Spleen (tissue), 11 donors: ENCODE measurements around the gene IFI35. TPM values are rescaled to one million over a fixed set of nuclear protein-coding genes. Genes with fewer than 3 reads are reported as not detected.
"Not testable (repeated sequence)": the region's sequence is repeated elsewhere in the genome, so short reads cannot be mapped to it uniquely, and the experiment has no call there.

Source experiments
- DNase-seq: peaks from one replicate; pipeline ENCODE4 v3.0.0-alpha.2; 2020
- H3K27ac ChIP-seq, 8 donors: fragments of 200-600 bp; sonication (generic) in 7 of 8; 1 replicate in 4 of 8; 2 replicates in 4 of 8; pipeline versions ENCODE4 v1.5.0 to v1.8.0; 2016 to 2021; ENCODE audit warnings: inconsistent platforms in 4 of 8, mild to moderate bottlenecking in 4 of 8, moderate library complexity in 1 of 8
- H3K27me3 ChIP-seq, 7 donors: fragments of 200-600 bp; sonication (generic) in 6 of 7; replicated peaks in 1 of 7; 1 replicate in 4 of 7; 2 replicates in 3 of 7; pipeline versions ENCODE4 v1.5.0 to v1.8.0; 2016 to 2021; ENCODE audit warnings: inconsistent platforms in 3 of 7, mild to moderate bottlenecking in 1 of 7
- H3K36me3 ChIP-seq, 6 donors: fragments of 200-600 bp; sonication (generic) in 5 of 6; 1 replicate in 4 of 6; 2 replicates in 2 of 6; pipeline versions ENCODE4 v1.5.0 to v1.8.0; 2016 to 2021; ENCODE audit warnings: inconsistent platforms in 2 of 6
- H3K4me1 ChIP-seq, 6 donors: fragments of 200-600 bp; sonication (generic) in 5 of 6; 1 replicate in 3 of 6; 2 replicates in 3 of 6; pipeline versions ENCODE4 v1.5.0 to v1.8.0; 2016 to 2021; ENCODE audit warnings: inconsistent platforms in 3 of 6
- H3K4me3 ChIP-seq, 8 donors: fragments of 200-600 bp; sonication (generic) in 7 of 8; 1 replicate in 4 of 8; 2 replicates in 4 of 8; pipeline versions ENCODE4 v1.5.0 to v1.8.0; 2016 to 2021; ENCODE audit warnings: inconsistent platforms in 4 of 8, mild to moderate bottlenecking in 4 of 8, moderate library complexity in 2 of 8
- H3K9me3 ChIP-seq, 8 donors: fragments of 200-600 bp; sonication (generic) in 7 of 8; 1 replicate in 4 of 8; 2 replicates in 4 of 8; pipeline versions ENCODE4 v1.5.0 to v1.8.0; 2016 to 2021; ENCODE audit warnings: inconsistent platforms in 4 of 8
- CTCF ChIP-seq, 11 experiments: fragments of 200-600 bp in 7 of 11; fragments of 450-650 bp in 4 of 11; sonication (generic) in 4 of 11; IDR thresholded peaks in 8 of 11; conservative IDR thresholded peaks in 3 of 11; 1 replicate in 7 of 11; 2 replicates in 4 of 11; pipeline versions ENCODE4 v1.4.0 to v1.8.0; 2016 to 2021; ENCODE audit warnings: antibody characterized with exemption in 11 of 11, inconsistent platforms in 4 of 11, mild to moderate bottlenecking in 1 of 11
- POLR2A ChIP-seq, 3 donors: fragments of 450-650 bp; IDR thresholded peaks; one replicate each; pipeline ENCODE4 v1.5.1; 2017; ENCODE audit warnings: antibody characterized with exemption in 3 of 3, mild to moderate bottlenecking in 1 of 3
- POLR2AphosphoS5 ChIP-seq, 3 donors: sonication (generic); formaldehyde crosslinking; IDR thresholded peaks; one replicate each; pipeline ENCODE4 v1.5.1; 2017; ENCODE audit warnings: antibody characterized with exemption in 3 of 3
- WGBS, 5 donors: extraction: QIAGEN DNeasy Blood & Tissue Kit in 3 of 5; methylation state at CpG; one replicate each; pipeline versions ENCODE4 v1.1.5 to v1.1.7; 2013 to 2018; 5-methylcytosine and 5-hydroxymethylcytosine counted together
- intact Hi-C: fragments of 100-400 bp; cut with DNase I; formaldehyde crosslinking; loops from one replicate; pipeline ENCODE4 v1.15.0; 2023; ENCODE audit warnings: low total_unique reads
- polyA plus RNA-seq, 3 donors: library from polyadenylated mRNA; stranded (reverse); fragments of 200-250 nt; gene quantifications; one replicate each; pipeline ENCODE4 v1.2.1, GENCODE V29; 2013
- total RNA-seq, 7 donors: library from RNA; depleted of rRNA in 3 of 7; stranded (reverse); fragments of >200 nt in 3 of 7; fragmentation: NEBNext Ultra II Directional in 4 of 7; extraction: Animal tissue kit (Norgen Biotek cat#: 25700) in 4 of 7; gene quantifications; one replicate each; pipeline versions ENCODE4 v1.1.0 to v1.2.1, GENCODE V29; 2016 to 2021
- donor health status: healthy with polysubstance abuse.
- donor health status: DM: no; HTN: no; CAD: no; lungs with moderate emphysema.
- donor health status: DM: no; HTN: no; CAD: no.
- donor health status: Bipolar disorder and iron deficiency.
- donor health status: healthy.
- donor health status: DM: no; HTN: no; CAD: no.
- donor health status: DM: yes; HTN: yes; CAD: no.

Gene IFI35
- total and polyA plus RNA-seq, 10 donors, result 38.0 to 64.8 (median 49.9) TPM

DNA sequence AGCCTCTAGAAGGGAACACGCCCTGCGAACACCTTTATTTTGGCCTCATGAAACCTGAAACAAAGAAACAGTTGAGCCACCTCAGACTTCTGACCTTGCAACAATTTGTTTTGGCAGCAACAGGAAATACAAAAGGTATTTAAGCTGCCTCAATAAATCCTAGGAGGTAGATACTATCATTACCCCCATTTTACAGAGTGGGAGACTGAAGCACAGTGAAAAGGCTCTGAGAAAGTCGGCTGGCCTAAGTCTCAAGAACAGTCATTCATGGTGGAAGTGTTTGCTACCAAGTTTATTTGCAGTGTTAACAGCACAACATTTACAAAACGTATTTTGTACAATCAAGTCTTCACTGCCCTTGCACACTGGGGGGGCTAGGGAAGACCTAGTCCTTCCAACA, 37.4 kb downstream of the IFI35 start:
- Histone ChIP-seq H3K4me3 (no peak overlapping the region), H3K36me3 (peaks cover 0 to 40% (median 0%) of the 10 kb centered on the region in 6 donors), H3K27ac (no peak overlapping the region), H3K27me3 (no peaks in the 10 kb centered on the region), H3K9me3 (no peaks in the 10 kb centered on the region), H3K4me1 (no peaks in the 10 kb centered on the region)
- intact Hi-C loops, result no loop called here
- no peak for DNase-seq
- WGBS, 5 donors, result 92 to 96% (median 95%) methylated on average over 4 of the region's 4 CpGs
- TF ChIP-seq CTCF (IDR thresholded peaks at IDR 0.05 in 8 of 11, conservative IDR thresholded peaks at IDR 0.05 in 3 of 11) (no peak), POLR2A (IDR thresholded peaks at IDR 0.05) (no peak), POLR2AphosphoS5 (IDR thresholded peaks at IDR 0.05) (no peak)

GRCh38 chr17:43051969-43052368, 45.4 kb downstream of the IFI35 start:
- DNase-seq, result no peak
- 89 to 100% (median 94%) methylated on average over 1 of the region's 1 CpG for WGBS, 5 donors
- Histone ChIP-seq H3K9me3 (no peaks in the 10 kb centered on the region), H3K4me1 (no peaks in the 10 kb centered on the region), H3K4me3 (no peak overlapping the region), H3K27me3 (no peaks in the 10 kb centered on the region), H3K27ac (no peak overlapping the region), H3K36me3 (peaks cover 0 to 96% (median 0%) of the 10 kb centered on the region in 6 donors)
- intact Hi-C loops, result no loop called here
- TF ChIP-seq POLR2AphosphoS5 (IDR thresholded peaks at IDR 0.05) (no peak), POLR2A (IDR thresholded peaks at IDR 0.05) (no peak), CTCF (IDR thresholded peaks at IDR 0.05 in 8 of 11, conservative IDR thresholded peaks at IDR 0.05 in 3 of 11) (no peak)

GRCh38 chr17:43053008-43053407, 46.4 kb downstream of the IFI35 start:
- H3K4me3 ChIP-seq, DNase-seq, H3K9me3 ChIP-seq, intact Hi-C loops, H3K27ac ChIP-seq, H3K27me3 ChIP-seq, H3K4me1 ChIP-seq: not testable (repeated sequence)
- peaks cover 0 to 89% (median 0%) of the 10 kb centered on the region in 6 donors for H3K36me3 ChIP-seq
- WGBS, 5 donors, result 95 to 100% (median 97%) methylated on average over 7 of the region's 7 CpGs

DNA sequence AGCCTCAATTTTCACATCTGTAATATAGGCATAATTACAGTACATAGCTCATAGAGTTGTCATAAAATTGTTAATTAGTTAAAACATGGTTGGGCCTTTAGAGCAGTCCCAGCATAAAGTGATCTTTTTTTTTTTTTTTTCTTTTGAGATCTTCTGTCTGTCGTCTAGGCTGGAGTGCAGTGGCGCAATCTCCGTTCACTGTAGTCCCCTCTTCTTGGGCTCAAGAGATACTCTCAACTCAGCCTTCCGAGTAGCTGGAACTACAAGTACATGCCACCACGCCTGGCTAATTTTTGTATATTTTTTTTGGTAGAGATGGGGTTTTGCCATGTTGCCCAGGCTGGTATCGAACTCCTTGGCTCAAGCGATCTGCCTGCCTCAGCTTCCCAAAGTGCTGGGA, 49.5 kb downstream of the IFI35 start:
- Histone ChIP-seq H3K27me3 (no peaks in the 10 kb centered on the region), H3K4me1 (no peaks in the 10 kb centered on the region), H3K9me3 (no peaks in the 10 kb centered on the region), H3K36me3 (peaks cover 0 to 69% (median 0%) of the 10 kb centered on the region in 6 donors), H3K4me3 (no peak overlapping the region), H3K27ac (no peak overlapping the region)
- intact Hi-C loops, result no loop called here
- no peak for DNase-seq
- 93 to 99% (median 98%) methylated on average over 7 of the region's 7 CpGs for WGBS, 5 donors
- TF ChIP-seq POLR2AphosphoS5 (IDR thresholded peaks at IDR 0.05), result no peak
- no peak for TF ChIP-seq CTCF (IDR thresholded peaks at IDR 0.05 in 8 of 11, conservative IDR thresholded peaks at IDR 0.05 in 3 of 11)
- no peak for TF ChIP-seq POLR2A (IDR thresholded peaks at IDR 0.05)
